HL-60 (cell line): ENCODE results near the gene FMNL3.
A peak's percentile ranks its signal among the peaks of the same experiment; 100 is the strongest.

ENCODE experiments used
- DNase-seq, 2 experiments: peaks; one replicate each; pipeline ENCODE4 v3.0.0-alpha.2; 2010 to 2020; ENCODE audit warnings: low read depth in 1 of 2, low spot score in 1 of 2
- H3K27ac ChIP-seq: fragments of 250-450 bp; sonication (Bioruptor Pico); replicated peaks from 2 replicates; pipeline ENCODE4 v1.5.1; 2020; ENCODE audit warnings: mild to moderate bottlenecking, moderate library complexity
- H3K27me3 ChIP-seq: fragments of 250-450 bp; sonication (Bioruptor Pico); 2 replicates; pipeline ENCODE4 v1.5.1; 2021; ENCODE audit warnings: mild to moderate bottlenecking, moderate library complexity; ENCODE audit not compliant: insufficient read depth, poor library complexity, severe bottlenecking
- H3K4me3 ChIP-seq: replicated peaks from 2 replicates; pipeline ENCODE4 v1.5.1; 2011; ENCODE audit warnings: mild to moderate bottlenecking, control low read depth, low read length; ENCODE audit not compliant: insufficient read depth
- GABPA ChIP-seq: IDR thresholded peaks from 2 replicates; pipeline ENCODE4 v1.6.1; 2012; ENCODE audit warnings: low read depth
- POLR2AphosphoS5 ChIP-seq: IDR thresholded peaks from 2 replicates; pipeline ENCODE4 v1.6.1; 2012; ENCODE audit warnings: low read depth
- SPI1 ChIP-seq: IDR thresholded peaks from 2 replicates; pipeline ENCODE4 v1.6.1; 2012; ENCODE audit warnings: low read depth, mild to moderate bottlenecking, borderline replicate concordance
- TF ChIP-seq, protein P1 (sequence below): IDR thresholded peaks from 2 replicates; pipeline ENCODE4 v1.6.1; 2012; ENCODE audit warnings: low read depth; ENCODE audit not compliant: insufficient replicate concordance
- TF ChIP-seq, protein P2 (sequence below): IDR thresholded peaks from one replicate; pipeline ENCODE4 v1.5.1; 2011; ENCODE audit warnings: low read length, control low read depth, inconsistent platforms; ENCODE audit not compliant: insufficient read depth

Gene FMNL3

DNA sequence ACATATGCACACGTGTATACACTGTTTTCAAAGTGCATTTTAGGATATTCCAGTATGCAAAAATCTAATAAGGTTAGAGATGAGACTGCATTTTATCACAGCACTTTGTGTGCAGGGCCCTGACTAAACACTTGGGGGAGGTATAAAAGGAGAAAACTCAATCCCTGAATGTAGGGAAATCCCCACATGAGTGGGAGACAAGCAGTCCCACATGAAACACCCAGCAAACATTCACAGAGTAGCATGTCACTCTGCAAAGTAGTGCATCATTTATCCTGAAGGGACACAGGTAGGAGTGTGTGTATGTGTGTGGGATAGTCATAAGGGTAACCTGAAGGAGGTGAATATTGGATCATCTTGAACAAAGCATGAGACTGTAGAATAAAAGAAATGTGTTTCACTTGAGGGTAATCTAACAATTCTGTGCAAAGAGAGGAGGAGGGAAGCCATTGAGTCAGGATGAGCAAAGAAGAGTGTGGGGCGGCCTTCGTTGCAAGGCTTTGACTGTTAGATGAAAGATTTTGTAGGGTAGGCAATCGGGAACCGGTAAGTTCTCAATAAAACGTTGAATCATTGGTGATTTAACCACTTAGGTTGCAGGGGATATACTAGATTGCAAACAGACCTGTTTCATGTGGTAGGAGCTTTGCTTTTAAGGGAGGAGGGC is 80.9 kb downstream of the FMNL3 start:
- no peak for DNase-seq
- H3K4me3 ChIP-seq: no peak overlapping the region
- TF ChIP-seq POLR2AphosphoS5 (no peak), SPI1 (no peak), GABPA (no peak)
- TF ChIP-seq, protein P1, sequence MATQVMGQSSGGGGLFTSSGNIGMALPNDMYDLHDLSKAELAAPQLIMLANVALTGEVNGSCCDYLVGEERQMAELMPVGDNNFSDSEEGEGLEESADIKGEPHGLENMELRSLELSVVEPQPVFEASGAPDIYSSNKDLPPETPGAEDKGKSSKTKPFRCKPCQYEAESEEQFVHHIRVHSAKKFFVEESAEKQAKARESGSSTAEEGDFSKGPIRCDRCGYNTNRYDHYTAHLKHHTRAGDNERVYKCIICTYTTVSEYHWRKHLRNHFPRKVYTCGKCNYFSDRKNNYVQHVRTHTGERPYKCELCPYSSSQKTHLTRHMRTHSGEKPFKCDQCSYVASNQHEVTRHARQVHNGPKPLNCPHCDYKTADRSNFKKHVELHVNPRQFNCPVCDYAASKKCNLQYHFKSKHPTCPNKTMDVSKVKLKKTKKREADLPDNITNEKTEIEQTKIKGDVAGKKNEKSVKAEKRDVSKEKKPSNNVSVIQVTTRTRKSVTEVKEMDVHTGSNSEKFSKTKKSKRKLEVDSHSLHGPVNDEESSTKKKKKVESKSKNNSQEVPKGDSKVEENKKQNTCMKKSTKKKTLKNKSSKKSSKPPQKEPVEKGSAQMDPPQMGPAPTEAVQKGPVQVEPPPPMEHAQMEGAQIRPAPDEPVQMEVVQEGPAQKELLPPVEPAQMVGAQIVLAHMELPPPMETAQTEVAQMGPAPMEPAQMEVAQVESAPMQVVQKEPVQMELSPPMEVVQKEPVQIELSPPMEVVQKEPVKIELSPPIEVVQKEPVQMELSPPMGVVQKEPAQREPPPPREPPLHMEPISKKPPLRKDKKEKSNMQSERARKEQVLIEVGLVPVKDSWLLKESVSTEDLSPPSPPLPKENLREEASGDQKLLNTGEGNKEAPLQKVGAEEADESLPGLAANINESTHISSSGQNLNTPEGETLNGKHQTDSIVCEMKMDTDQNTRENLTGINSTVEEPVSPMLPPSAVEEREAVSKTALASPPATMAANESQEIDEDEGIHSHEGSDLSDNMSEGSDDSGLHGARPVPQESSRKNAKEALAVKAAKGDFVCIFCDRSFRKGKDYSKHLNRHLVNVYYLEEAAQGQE: no peak
- TF ChIP-seq, protein P2, sequence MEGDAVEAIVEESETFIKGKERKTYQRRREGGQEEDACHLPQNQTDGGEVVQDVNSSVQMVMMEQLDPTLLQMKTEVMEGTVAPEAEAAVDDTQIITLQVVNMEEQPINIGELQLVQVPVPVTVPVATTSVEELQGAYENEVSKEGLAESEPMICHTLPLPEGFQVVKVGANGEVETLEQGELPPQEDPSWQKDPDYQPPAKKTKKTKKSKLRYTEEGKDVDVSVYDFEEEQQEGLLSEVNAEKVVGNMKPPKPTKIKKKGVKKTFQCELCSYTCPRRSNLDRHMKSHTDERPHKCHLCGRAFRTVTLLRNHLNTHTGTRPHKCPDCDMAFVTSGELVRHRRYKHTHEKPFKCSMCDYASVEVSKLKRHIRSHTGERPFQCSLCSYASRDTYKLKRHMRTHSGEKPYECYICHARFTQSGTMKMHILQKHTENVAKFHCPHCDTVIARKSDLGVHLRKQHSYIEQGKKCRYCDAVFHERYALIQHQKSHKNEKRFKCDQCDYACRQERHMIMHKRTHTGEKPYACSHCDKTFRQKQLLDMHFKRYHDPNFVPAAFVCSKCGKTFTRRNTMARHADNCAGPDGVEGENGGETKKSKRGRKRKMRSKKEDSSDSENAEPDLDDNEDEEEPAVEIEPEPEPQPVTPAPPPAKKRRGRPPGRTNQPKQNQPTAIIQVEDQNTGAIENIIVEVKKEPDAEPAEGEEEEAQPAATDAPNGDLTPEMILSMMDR: no peak
- H3K27me3 ChIP-seq: no peaks in the 10 kb centered on the region
- H3K27ac ChIP-seq: no peak overlapping the region

DNA sequence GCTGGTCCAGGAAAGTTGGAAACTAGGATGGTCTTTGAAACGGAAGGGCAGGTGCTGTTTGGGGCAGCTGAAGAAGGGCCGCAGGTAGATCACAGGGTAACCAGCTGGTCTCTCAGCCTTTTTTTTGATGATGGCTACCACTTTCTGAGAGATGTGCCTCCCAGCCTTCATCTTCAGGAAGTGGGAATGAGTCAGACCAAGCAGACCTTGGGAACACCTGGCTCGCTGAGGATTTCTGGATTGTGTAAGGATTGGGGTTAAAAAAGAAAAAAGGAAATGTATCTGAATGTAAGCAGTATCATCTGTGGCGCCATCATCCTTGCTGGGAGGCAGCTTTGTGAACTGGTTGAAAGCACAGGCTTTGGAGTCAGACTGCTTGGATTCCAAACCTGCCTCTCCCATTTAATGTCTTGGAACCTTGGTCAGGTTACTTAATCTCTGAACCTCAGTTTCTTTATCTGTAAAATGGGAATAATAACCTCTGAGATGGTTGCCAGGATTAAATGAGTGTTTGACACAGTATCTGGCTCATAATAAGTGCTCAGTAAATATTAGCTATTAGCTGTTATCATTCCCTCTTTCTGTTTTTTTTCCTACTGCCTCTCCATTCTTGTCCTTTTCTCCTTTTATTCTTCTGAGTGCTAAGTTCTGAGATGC is 82.2 kb downstream of the FMNL3 start:
- TF ChIP-seq GABPA (no peak), SPI1 (no peak), POLR2AphosphoS5 (no peak)
- TF ChIP-seq, protein P2: no peak
- TF ChIP-seq, protein P1: no peak
- H3K4me3 ChIP-seq: no peak overlapping the region
- H3K27me3 ChIP-seq: no peaks in the 10 kb centered on the region
- H3K27ac ChIP-seq: no peak overlapping the region
- peak in 1 of 2 experiments; percentile 7 for DNase-seq

DNA sequence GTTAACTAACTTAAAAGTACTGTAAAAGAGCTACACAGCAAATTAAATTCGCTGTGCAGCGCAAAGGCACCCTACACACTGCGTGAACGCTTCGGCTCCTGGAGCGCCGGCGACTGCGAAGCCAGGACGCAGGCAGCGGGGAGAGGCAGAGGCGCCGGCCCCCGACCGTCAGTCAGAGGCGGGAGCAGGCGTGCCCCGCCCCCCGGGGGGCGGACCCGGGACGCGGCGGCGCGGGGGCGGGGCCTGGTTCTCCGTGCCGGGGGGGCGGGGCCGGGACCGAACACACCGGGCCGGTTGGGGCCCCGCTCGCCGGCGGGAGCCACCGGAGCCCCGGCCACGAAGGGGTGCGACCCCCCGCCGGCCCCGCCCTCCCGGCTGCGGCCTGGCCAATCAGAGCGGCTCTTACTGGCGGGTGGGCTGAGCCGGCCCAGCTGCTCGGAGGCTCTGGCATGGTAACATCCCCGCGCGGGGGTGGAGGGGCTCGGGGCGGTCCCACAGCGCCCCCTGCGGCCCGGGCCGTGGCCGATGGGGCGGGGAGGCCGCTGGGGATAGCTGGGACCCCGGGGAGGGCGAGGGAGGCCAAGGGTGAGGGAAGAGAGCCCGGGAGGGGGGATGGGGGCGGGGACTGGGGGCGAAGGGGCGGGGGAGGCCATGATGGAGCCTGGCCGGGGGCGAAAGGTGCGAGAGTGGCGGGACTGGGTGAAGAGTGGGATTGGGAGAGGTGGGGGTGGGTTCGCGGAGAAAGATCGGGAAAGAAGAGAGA is 83.9 kb downstream of the FMNL3 start, which contains the start of gene PRPF40B:
PRPF40B (plus strand) TSS at position 420 of the 763 bp plus-strand sequence; CDS start at position 450, 30 bp downstream.
- Histone ChIP-seq H3K27ac (peak within 1 kb of the TSS; percentile 34), H3K4me3 (peak within 1 kb of the TSS; percentile 51)
- TF ChIP-seq, protein P1: peak; percentile 11
- TF ChIP-seq POLR2AphosphoS5 (peak; percentile 54; the same call in 1 of the 2 replicates), SPI1 (no peak), GABPA (no peak)
- TF ChIP-seq, protein P2: peak; percentile 1

More for the DNA sequence above, 83.9 kb downstream of the FMNL3 start, which contains the start of gene PRPF40B:
- H3K27me3 ChIP-seq: no peaks in the 10 kb centered on the region
- DNase-seq: peak; percentile 75 to 81
